Endothelial cell of umbilical vein (primary cell): Measurements from ENCODE around the gene C19orf33.

Source experiments
- CTCF ChIP-seq, 2 donors: IDR thresholded peaks; 1 replicate in 1 of 2; 2 replicates in 1 of 2; pipeline ENCODE4 v1.5.1; 2011; ENCODE audit warnings: low read length in 2 of 2, mild to moderate bottlenecking in 2 of 2, moderate library complexity in 2 of 2, control low read depth in 1 of 2, inconsistent platforms in 1 of 2, low read depth in 1 of 2; ENCODE audit not compliant: insufficient read depth in 1 of 2; ENCODE audit errors: extremely low read depth in 1 of 2
- EZH2 ChIP-seq: IDR thresholded peaks from 2 replicates; pipeline ENCODE4 v1.6.1; 2012; ENCODE audit warnings: borderline replicate concordance, low read depth, mild to moderate bottlenecking, moderate library complexity, low read length, inconsistent platforms; ENCODE audit not compliant: severe bottlenecking
- JUN ChIP-seq: IDR thresholded peaks from 2 replicates; pipeline ENCODE4 v1.6.1; 2011; ENCODE audit warnings: borderline replicate concordance, low read depth; ENCODE audit not compliant: insufficient read length, insufficient read depth
- MAX ChIP-seq: IDR thresholded peaks from 2 replicates; pipeline ENCODE4 v1.6.1; 2011; ENCODE audit not compliant: insufficient read depth, insufficient read length
- MYC ChIP-seq: IDR thresholded peaks from one replicate; pipeline ENCODE4 v1.6.1; 2011; ENCODE audit warnings: mild to moderate bottlenecking, low read depth, low read length
- POLR2A ChIP-seq: IDR thresholded peaks from 2 replicates; pipeline ENCODE4 v1.6.1; 2012; ENCODE audit warnings: low read depth, mild to moderate bottlenecking, control low read depth, low read length
- POLR2AphosphoS5 ChIP-seq: IDR thresholded peaks from 2 replicates; pipeline ENCODE4 v1.6.1; 2012; ENCODE audit warnings: low read depth, mild to moderate bottlenecking, control low read depth, low read length, moderate library complexity; ENCODE audit not compliant: insufficient read depth

GRCh38 chr19:38340927-38341326 lies 36.9 kb downstream of the C19orf33 start:
- TF ChIP-seq CTCF (IDR thresholded peaks at IDR 0.05; ENCODE audit: extremely low read depth in 1 of 2, insufficient read depth in 1 of 2, low read depth in 1 of 2, low read length in 2 of 2): no peak
- TF ChIP-seq POLR2A: no peak
- no peak for TF ChIP-seq MAX
- TF ChIP-seq POLR2AphosphoS5: no peak
- TF ChIP-seq EZH2: no peak
- no peak for TF ChIP-seq JUN
- TF ChIP-seq MYC: no peak
